Measurements from ENCODE around the gene PAOX. TPM values are rescaled to one million over a fixed set of nuclear protein-coding genes. Genes with fewer than 3 reads are reported as not detected.

The PAOX gene
- total and polyA plus RNA-seq, 2 of the 13 experiments (the other 11 are each of a cell fraction or from before 2014, with no cell fraction given) = 0.49 to 0.77 TPM

DNA sequence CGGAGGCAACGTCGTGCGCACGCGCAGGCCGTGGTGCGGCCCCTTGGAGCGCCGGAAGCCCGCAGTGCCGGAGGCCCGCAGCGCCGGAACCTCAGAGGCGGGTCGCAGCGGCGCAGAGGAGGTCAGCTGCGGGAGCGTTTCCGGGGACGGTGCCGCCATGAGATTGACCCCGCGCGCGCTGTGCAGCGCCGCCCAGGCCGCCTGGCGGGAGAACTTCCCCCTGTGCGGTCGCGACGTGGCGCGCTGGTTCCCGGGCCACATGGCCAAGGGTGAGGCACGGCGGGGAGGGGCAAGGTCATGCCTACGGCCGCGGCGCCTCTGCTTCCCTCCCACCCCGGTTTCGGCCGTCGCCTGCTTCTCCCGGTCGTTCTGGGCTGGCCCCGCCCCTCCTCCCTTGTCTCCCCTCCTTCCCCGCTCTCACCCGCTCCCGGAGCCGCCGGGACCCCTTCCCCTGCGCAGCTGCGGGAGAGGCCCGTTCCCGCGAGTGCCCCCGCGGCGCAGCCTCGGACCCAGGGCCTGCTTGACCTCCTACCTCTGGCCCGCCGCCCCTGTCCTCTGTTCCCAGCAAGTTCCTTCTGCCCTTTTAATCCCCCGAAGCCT is 15.1 kb downstream of the PAOX start, which contains the start of gene MTG1 (continued):
- TF ChIP-seq ZNF724P (CRISPR knock-in tag; IDR thresholded peaks at IDR 0.05; ENCODE audit: borderline replicate concordance) = peak; percentile 89
- TF ChIP-seq ZNF558 (CRISPR knock-in tag; IDR thresholded peaks at IDR 0.05; ENCODE audit: borderline replicate concordance) = no peak
- no peak for TF ChIP-seq NFRKB (IDR thresholded peaks at IDR 0.05)
- TF ChIP-seq, protein P1, sequence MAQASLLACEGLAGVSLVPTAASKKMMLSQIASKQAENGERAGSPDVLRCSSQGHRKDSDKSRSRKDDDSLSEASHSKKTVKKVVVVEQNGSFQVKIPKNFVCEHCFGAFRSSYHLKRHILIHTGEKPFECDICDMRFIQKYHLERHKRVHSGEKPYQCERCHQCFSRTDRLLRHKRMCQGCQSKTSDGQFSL (CRISPR knock-in tag; IDR thresholded peaks at IDR 0.05) = 0 out of 2 replicates have a peak, but pooled peaks have one; percentile 57
- TF ChIP-seq, protein P2, sequence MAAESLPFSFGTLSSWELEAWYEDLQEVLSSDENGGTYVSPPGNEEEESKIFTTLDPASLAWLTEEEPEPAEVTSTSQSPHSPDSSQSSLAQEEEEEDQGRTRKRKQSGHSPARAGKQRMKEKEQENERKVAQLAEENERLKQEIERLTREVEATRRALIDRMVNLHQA (CRISPR knock-in tag; IDR thresholded peaks at IDR 0.05) = no peak
- TF ChIP-seq POGZ (CRISPR knock-in tag; IDR thresholded peaks at IDR 0.05) = peak; percentile 72
- TF ChIP-seq, protein P3, sequence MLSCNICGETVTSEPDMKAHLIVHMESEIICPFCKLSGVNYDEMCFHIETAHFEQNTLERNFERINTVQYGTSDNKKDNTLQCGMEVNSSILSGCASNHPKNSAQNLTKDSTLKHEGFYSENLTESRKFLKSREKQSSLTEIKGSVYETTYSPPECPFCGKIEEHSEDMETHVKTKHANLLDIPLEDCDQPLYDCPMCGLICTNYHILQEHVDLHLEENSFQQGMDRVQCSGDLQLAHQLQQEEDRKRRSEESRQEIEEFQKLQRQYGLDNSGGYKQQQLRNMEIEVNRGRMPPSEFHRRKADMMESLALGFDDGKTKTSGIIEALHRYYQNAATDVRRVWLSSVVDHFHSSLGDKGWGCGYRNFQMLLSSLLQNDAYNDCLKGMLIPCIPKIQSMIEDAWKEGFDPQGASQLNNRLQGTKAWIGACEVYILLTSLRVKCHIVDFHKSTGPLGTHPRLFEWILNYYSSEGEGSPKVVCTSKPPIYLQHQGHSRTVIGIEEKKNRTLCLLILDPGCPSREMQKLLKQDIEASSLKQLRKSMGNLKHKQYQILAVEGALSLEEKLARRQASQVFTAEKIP (CRISPR knock-in tag; IDR thresholded peaks at IDR 0.05; ENCODE audit: borderline replicate concordance) = no peak
- TF ChIP-seq, protein P4, sequence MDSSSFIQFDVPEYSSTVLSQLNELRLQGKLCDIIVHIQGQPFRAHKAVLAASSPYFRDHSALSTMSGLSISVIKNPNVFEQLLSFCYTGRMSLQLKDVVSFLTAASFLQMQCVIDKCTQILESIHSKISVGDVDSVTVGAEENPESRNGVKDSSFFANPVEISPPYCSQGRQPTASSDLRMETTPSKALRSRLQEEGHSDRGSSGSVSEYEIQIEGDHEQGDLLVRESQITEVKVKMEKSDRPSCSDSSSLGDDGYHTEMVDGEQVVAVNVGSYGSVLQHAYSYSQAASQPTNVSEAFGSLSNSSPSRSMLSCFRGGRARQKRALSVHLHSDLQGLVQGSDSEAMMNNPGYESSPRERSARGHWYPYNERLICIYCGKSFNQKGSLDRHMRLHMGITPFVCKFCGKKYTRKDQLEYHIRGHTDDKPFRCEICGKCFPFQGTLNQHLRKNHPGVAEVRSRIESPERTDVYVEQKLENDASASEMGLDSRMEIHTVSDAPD (CRISPR knock-in tag; IDR thresholded peaks at IDR 0.05) = peak; percentile 57; the same call in 1 of the 2 replicates
- peak; percentile 90 for TF ChIP-seq ZNF446 (CRISPR knock-in tag; IDR thresholded peaks at IDR 0.05)
- TF ChIP-seq ONECUT2 (CRISPR knock-in tag; IDR thresholded peaks at IDR 0.05) = no peak
- peak; percentile 81; the same call in 1 of the 2 replicates for TF ChIP-seq ZSCAN9 (CRISPR knock-in tag; IDR thresholded peaks at IDR 0.05; ENCODE audit: borderline replicate concordance)
- TF ChIP-seq, protein P5, sequence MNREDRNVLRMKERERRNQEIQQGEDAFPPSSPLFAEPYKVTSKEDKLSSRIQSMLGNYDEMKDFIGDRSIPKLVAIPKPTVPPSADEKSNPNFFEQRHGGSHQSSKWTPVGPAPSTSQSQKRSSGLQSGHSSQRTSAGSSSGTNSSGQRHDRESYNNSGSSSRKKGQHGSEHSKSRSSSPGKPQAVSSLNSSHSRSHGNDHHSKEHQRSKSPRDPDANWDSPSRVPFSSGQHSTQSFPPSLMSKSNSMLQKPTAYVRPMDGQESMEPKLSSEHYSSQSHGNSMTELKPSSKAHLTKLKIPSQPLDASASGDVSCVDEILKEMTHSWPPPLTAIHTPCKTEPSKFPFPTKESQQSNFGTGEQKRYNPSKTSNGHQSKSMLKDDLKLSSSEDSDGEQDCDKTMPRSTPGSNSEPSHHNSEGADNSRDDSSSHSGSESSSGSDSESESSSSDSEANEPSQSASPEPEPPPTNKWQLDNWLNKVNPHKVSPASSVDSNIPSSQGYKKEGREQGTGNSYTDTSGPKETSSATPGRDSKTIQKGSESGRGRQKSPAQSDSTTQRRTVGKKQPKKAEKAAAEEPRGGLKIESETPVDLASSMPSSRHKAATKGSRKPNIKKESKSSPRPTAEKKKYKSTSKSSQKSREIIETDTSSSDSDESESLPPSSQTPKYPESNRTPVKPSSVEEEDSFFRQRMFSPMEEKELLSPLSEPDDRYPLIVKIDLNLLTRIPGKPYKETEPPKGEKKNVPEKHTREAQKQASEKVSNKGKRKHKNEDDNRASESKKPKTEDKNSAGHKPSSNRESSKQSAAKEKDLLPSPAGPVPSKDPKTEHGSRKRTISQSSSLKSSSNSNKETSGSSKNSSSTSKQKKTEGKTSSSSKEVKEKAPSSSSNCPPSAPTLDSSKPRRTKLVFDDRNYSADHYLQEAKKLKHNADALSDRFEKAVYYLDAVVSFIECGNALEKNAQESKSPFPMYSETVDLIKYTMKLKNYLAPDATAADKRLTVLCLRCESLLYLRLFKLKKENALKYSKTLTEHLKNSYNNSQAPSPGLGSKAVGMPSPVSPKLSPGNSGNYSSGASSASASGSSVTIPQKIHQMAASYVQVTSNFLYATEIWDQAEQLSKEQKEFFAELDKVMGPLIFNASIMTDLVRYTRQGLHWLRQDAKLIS (CRISPR knock-in tag; IDR thresholded peaks at IDR 0.05) = no peak
- TF ChIP-seq, protein P6, sequence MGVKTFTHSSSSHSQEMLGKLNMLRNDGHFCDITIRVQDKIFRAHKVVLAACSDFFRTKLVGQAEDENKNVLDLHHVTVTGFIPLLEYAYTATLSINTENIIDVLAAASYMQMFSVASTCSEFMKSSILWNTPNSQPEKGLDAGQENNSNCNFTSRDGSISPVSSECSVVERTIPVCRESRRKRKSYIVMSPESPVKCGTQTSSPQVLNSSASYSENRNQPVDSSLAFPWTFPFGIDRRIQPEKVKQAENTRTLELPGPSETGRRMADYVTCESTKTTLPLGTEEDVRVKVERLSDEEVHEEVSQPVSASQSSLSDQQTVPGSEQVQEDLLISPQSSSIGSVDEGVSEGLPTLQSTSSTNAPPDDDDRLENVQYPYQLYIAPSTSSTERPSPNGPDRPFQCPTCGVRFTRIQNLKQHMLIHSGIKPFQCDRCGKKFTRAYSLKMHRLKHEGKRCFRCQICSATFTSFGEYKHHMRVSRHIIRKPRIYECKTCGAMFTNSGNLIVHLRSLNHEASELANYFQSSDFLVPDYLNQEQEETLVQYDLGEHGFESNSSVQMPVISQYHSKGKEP (CRISPR knock-in tag; IDR thresholded peaks at IDR 0.05) = no peak
- TF ChIP-seq, protein P7, sequence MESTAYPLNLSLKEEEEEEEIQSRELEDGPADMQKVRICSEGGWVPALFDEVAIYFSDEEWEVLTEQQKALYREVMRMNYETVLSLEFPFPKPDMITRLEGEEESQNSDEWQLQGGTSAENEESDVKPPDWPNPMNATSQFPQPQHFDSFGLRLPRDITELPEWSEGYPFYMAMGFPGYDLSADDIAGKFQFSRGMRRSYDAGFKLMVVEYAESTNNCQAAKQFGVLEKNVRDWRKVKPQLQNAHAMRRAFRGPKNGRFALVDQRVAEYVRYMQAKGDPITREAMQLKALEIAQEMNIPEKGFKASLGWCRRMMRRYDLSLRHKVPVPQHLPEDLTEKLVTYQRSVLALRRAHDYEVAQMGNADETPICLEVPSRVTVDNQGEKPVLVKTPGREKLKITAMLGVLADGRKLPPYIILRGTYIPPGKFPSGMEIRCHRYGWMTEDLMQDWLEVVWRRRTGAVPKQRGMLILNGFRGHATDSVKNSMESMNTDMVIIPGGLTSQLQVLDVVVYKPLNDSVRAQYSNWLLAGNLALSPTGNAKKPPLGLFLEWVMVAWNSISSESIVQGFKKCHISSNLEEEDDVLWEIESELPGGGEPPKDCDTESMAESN (CRISPR knock-in tag; conservative IDR thresholded peaks at IDR 0.05) = peak; percentile 96
- no peak for TF ChIP-seq ZNF652 (CRISPR knock-in tag; IDR thresholded peaks at IDR 0.05; ENCODE audit: borderline replicate concordance, low read depth)
- peak; percentile 71 for TF ChIP-seq RXRB (CRISPR knock-in tag; IDR thresholded peaks at IDR 0.05; ENCODE audit: borderline replicate concordance)
- no peak for TF ChIP-seq TBP (CRISPR knock-in tag; IDR thresholded peaks at IDR 0.05)
- no peak; the same call in 1 of the 2 replicates for TF ChIP-seq REPIN1 (CRISPR knock-in tag; IDR thresholded peaks at IDR 0.05; ENCODE audit: borderline replicate concordance, low read depth)

Measured in HepG2 (cell line).